Suprapubic skin (tissue), 3 donors: ENCODE data around the gene CHL1.

Source experiments
- EP300 ChIP-seq: sonication (generic); formaldehyde crosslinking; IDR thresholded peaks from one replicate; pipeline ENCODE4 v1.6.1; 2017; ENCODE audit warnings: antibody characterized with exemption
- POLR2A ChIP-seq, 2 donors: fragments of 450-650 bp; IDR thresholded peaks; one replicate each; pipeline ENCODE4 v1.6.1; 2017; ENCODE audit warnings: antibody characterized with exemption in 2 of 2, mild to moderate bottlenecking in 2 of 2, moderate library complexity in 2 of 2
- TF ChIP-seq, protein P1 (sequence below), 2 donors: fragments of 200-600 bp in 1 of 2; fragments of 450-650 bp in 1 of 2; sonication (generic) in 1 of 2; IDR thresholded peaks; one replicate each; pipeline ENCODE4 v1.5.1; 2016 to 2019; ENCODE audit warnings: antibody characterized with exemption in 2 of 2, mild to moderate bottlenecking in 1 of 2, moderate library complexity in 1 of 2

DNA sequence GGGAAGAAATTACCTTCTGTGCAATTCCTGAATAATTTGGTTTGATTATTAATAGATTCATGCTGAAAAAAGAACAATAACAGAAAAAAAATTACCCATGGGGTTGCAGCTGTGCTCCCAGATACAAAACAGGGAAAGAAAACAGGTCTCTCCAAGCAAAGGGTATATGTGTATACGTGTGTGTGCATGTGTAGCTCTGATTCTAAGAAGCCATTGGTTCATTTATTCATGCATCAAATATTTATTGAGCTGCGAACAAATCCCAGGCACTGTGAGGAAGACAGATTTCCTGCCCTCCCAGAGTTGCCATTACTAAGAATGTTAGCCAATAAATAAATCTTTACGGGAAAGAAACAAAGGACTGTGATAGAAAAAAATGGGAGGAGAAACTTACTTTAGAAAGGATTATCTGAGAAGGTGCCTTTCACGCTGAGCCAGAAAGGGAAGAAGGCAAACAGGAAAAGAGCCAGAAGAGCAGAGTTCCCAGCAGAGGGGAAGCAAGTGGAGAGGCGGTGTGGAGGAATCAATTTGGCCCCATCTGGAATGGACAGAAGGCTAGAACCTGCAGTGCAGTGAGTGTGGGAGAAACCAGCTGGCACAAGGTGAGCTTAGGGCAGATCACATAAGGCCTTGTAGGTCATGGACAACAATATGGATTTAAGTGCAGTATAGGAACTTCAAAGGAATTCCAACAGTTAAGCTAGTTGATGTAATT is 20.7 kb downstream of the CHL1 start:
- TF ChIP-seq, protein P1, sequence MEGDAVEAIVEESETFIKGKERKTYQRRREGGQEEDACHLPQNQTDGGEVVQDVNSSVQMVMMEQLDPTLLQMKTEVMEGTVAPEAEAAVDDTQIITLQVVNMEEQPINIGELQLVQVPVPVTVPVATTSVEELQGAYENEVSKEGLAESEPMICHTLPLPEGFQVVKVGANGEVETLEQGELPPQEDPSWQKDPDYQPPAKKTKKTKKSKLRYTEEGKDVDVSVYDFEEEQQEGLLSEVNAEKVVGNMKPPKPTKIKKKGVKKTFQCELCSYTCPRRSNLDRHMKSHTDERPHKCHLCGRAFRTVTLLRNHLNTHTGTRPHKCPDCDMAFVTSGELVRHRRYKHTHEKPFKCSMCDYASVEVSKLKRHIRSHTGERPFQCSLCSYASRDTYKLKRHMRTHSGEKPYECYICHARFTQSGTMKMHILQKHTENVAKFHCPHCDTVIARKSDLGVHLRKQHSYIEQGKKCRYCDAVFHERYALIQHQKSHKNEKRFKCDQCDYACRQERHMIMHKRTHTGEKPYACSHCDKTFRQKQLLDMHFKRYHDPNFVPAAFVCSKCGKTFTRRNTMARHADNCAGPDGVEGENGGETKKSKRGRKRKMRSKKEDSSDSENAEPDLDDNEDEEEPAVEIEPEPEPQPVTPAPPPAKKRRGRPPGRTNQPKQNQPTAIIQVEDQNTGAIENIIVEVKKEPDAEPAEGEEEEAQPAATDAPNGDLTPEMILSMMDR (IDR thresholded peaks at IDR 0.05): no peak
- TF ChIP-seq EP300 (no peak), POLR2A (IDR thresholded peaks at IDR 0.05) (no peak)
